ENCODE data around the gene AFF1.

GRCh38 chr4:87103691-87104187 lies 168.9 kb downstream of the AFF1 start:
- TF ChIP-seq POLR2A (IDR thresholded peaks at IDR 0.05; ENCODE audit: low read depth, low read length) (no peak), TAF1 (IDR thresholded peaks at IDR 0.05; ENCODE audit: borderline replicate concordance, low read depth, low read length) (no peak), POLR2AphosphoS5 (IDR thresholded peaks at IDR 0.05; ENCODE audit: low read depth, low read length) (no peak)

All from GM12892 (cell line).